Measurements from ENCODE around the gene KCNH5. TPM values are rescaled to one million over a fixed set of nuclear protein-coding genes. Genes with fewer than 3 reads are reported as not detected.
"Not testable (repeated sequence)": the region's sequence is repeated elsewhere in the genome, so short reads cannot be mapped to it uniquely, and the experiment has no call there.

The KCNH5 gene
- total RNA-seq, 1 donor from 2014 or later, result under 0.01 TPM

GRCh38 chr14:62897771-62898170 is 147.5 kb downstream of the KCNH5 start:
- no peak overlapping the region for H3K4me3 ChIP-seq (ENCODE audit: low read length in 3 of 3)
- no peaks in the 10 kb centered on the region for H3K36me3 ChIP-seq (ENCODE audit: control insufficient read depth in 3 of 3, insufficient read depth in 3 of 3, low read length in 3 of 3)
- no peak overlapping the region for H3K9ac ChIP-seq (ENCODE audit: low read depth in 1 of 3, low read length in 3 of 3)
- no peaks in the 10 kb centered on the region for H3K27me3 ChIP-seq (ENCODE audit: control insufficient read depth in 3 of 3, insufficient read depth in 3 of 3, low read length in 3 of 3)
- no peak overlapping the region for H3K27ac ChIP-seq (ENCODE audit: low read depth, low read length)
- no peaks in the 10 kb centered on the region for H3K9me3 ChIP-seq (ENCODE audit: control insufficient read depth in 3 of 3, low read length in 3 of 3)
- H3K4me1 ChIP-seq (ENCODE audit: control insufficient read depth in 3 of 3, insufficient read depth in 3 of 3, low read length in 3 of 3), result no peaks in the 10 kb centered on the region

GRCh38 chr14:62896932-62897456 is 148.3 kb downstream of the KCNH5 start:
- no peaks in the 10 kb centered on the region for H3K36me3 ChIP-seq (ENCODE audit: control insufficient read depth in 3 of 3, insufficient read depth in 3 of 3, low read length in 3 of 3)
- H3K4me1 ChIP-seq (ENCODE audit: control insufficient read depth in 3 of 3, insufficient read depth in 3 of 3, low read length in 3 of 3), result no peaks in the 10 kb centered on the region
- no peak overlapping the region for H3K9ac ChIP-seq (ENCODE audit: low read depth in 1 of 3, low read length in 3 of 3)
- H3K27ac ChIP-seq (ENCODE audit: low read depth, low read length), result no peak overlapping the region
- H3K27me3 ChIP-seq (ENCODE audit: control insufficient read depth in 3 of 3, insufficient read depth in 3 of 3, low read length in 3 of 3), result no peaks in the 10 kb centered on the region
- H3K4me3 ChIP-seq (ENCODE audit: low read length in 3 of 3), result no peak overlapping the region
- no peaks in the 10 kb centered on the region for H3K9me3 ChIP-seq (ENCODE audit: control insufficient read depth in 3 of 3, low read length in 3 of 3)

- Histone ChIP-seq H3K27me3 (ENCODE audit: control insufficient read depth in 3 of 3, insufficient read depth in 3 of 3, low read length in 3 of 3) (no peaks in the 10 kb centered on the region), H3K36me3 (ENCODE audit: control insufficient read depth in 3 of 3, insufficient read depth in 3 of 3, low read length in 3 of 3) (no peaks in the 10 kb centered on the region), H3K9me3 (ENCODE audit: control insufficient read depth in 3 of 3, low read length in 3 of 3) (no peaks in the 10 kb centered on the region), H3K4me1 (ENCODE audit: control insufficient read depth in 3 of 3, insufficient read depth in 3 of 3, low read length in 3 of 3) (no peaks in the 10 kb centered on the region), H3K9ac (ENCODE audit: low read depth in 1 of 3, low read length in 3 of 3) (no peak overlapping the region), H3K27ac (ENCODE audit: low read depth, low read length) (no peak overlapping the region), H3K4me3 (ENCODE audit: low read length in 3 of 3) (no peak overlapping the region)
Observed at GRCh38 chr14:62894736-62895135, 150.5 kb downstream of the KCNH5 start.

- Histone ChIP-seq H3K27ac (ENCODE audit: low read depth, low read length) (no peak overlapping the region), H3K4me3 (ENCODE audit: low read length in 3 of 3) (no peak overlapping the region), H3K36me3 (ENCODE audit: control insufficient read depth in 3 of 3, insufficient read depth in 3 of 3, low read length in 3 of 3) (no peaks in the 10 kb centered on the region), H3K9ac (ENCODE audit: low read depth in 1 of 3, low read length in 3 of 3) (no peak overlapping the region), H3K27me3 (ENCODE audit: control insufficient read depth in 3 of 3, insufficient read depth in 3 of 3, low read length in 3 of 3) (no peaks in the 10 kb centered on the region), H3K4me1 (ENCODE audit: control insufficient read depth in 3 of 3, insufficient read depth in 3 of 3, low read length in 3 of 3) (no peaks in the 10 kb centered on the region), H3K9me3 (ENCODE audit: control insufficient read depth in 3 of 3, low read length in 3 of 3) (no peaks in the 10 kb centered on the region)
Observed at GRCh38 chr14:62889364-62889763, 155.9 kb downstream of the KCNH5 start.

GRCh38 chr14:62886461-62886860 is 158.8 kb downstream of the KCNH5 start:
- Histone ChIP-seq H3K9me3 (ENCODE audit: control insufficient read depth in 3 of 3, low read length in 3 of 3) (no peaks in the 10 kb centered on the region), H3K4me3 (ENCODE audit: low read length in 3 of 3) (no peak overlapping the region), H3K27me3 (ENCODE audit: control insufficient read depth in 3 of 3, insufficient read depth in 3 of 3, low read length in 3 of 3) (no peaks in the 10 kb centered on the region), H3K36me3 (ENCODE audit: control insufficient read depth in 3 of 3, insufficient read depth in 3 of 3, low read length in 3 of 3) (no peaks in the 10 kb centered on the region), H3K9ac (ENCODE audit: low read depth in 1 of 3, low read length in 3 of 3) (no peak overlapping the region), H3K4me1 (ENCODE audit: control insufficient read depth in 3 of 3, insufficient read depth in 3 of 3, low read length in 3 of 3) (no peaks in the 10 kb centered on the region), H3K27ac (ENCODE audit: low read depth, low read length) (no peak overlapping the region)

- Histone ChIP-seq H3K36me3 (ENCODE audit: control insufficient read depth in 3 of 3, insufficient read depth in 3 of 3, low read length in 3 of 3) (no peaks in the 10 kb centered on the region), H3K9ac (ENCODE audit: low read depth in 1 of 3, low read length in 3 of 3) (no peak overlapping the region), H3K27me3 (ENCODE audit: control insufficient read depth in 3 of 3, insufficient read depth in 3 of 3, low read length in 3 of 3) (no peaks in the 10 kb centered on the region), H3K27ac (ENCODE audit: low read depth, low read length) (no peak overlapping the region), H3K4me1 (ENCODE audit: control insufficient read depth in 3 of 3, insufficient read depth in 3 of 3, low read length in 3 of 3) (no peaks in the 10 kb centered on the region), H3K9me3 (ENCODE audit: control insufficient read depth in 3 of 3, low read length in 3 of 3) (no peaks in the 10 kb centered on the region), H3K4me3 (ENCODE audit: low read length in 3 of 3) (no peak overlapping the region)
Observed at GRCh38 chr14:62885451-62885850, 159.8 kb downstream of the KCNH5 start.

- Histone ChIP-seq H3K27me3 (ENCODE audit: control insufficient read depth in 3 of 3, insufficient read depth in 3 of 3, low read length in 3 of 3) (no peaks in the 10 kb centered on the region), H3K4me3 (ENCODE audit: low read length in 3 of 3) (no peak overlapping the region), H3K27ac (ENCODE audit: low read depth, low read length) (no peak overlapping the region), H3K9me3 (ENCODE audit: control insufficient read depth in 3 of 3, low read length in 3 of 3) (no peaks in the 10 kb centered on the region), H3K36me3 (ENCODE audit: control insufficient read depth in 3 of 3, insufficient read depth in 3 of 3, low read length in 3 of 3) (no peaks in the 10 kb centered on the region), H3K4me1 (ENCODE audit: control insufficient read depth in 3 of 3, insufficient read depth in 3 of 3, low read length in 3 of 3) (no peaks in the 10 kb centered on the region), H3K9ac (ENCODE audit: low read depth in 1 of 3, low read length in 3 of 3) (no peak overlapping the region)
Observed at GRCh38 chr14:62882967-62883366, 162.3 kb downstream of the KCNH5 start.

- Histone ChIP-seq H3K9me3 (ENCODE audit: control insufficient read depth in 3 of 3, low read length in 3 of 3) (no peaks in the 10 kb centered on the region), H3K27me3 (ENCODE audit: control insufficient read depth in 3 of 3, insufficient read depth in 3 of 3, low read length in 3 of 3) (no peaks in the 10 kb centered on the region), H3K4me1 (ENCODE audit: control insufficient read depth in 3 of 3, insufficient read depth in 3 of 3, low read length in 3 of 3) (no peaks in the 10 kb centered on the region), H3K27ac (ENCODE audit: low read depth, low read length) (no peak overlapping the region), H3K9ac (ENCODE audit: low read depth in 1 of 3, low read length in 3 of 3) (no peak overlapping the region), H3K36me3 (ENCODE audit: control insufficient read depth in 3 of 3, insufficient read depth in 3 of 3, low read length in 3 of 3) (no peaks in the 10 kb centered on the region), H3K4me3 (ENCODE audit: low read length in 3 of 3) (no peak overlapping the region)
Observed at GRCh38 chr14:62866376-62866775, 178.9 kb downstream of the KCNH5 start.

- Histone ChIP-seq H3K4me1 (ENCODE audit: control insufficient read depth in 3 of 3, insufficient read depth in 3 of 3, low read length in 3 of 3) (no peaks in the 10 kb centered on the region), H3K9me3 (ENCODE audit: control insufficient read depth in 3 of 3, low read length in 3 of 3) (no peaks in the 10 kb centered on the region), H3K27ac (ENCODE audit: low read depth, low read length) (no peak overlapping the region), H3K9ac (ENCODE audit: low read depth in 1 of 3, low read length in 3 of 3) (no peak overlapping the region), H3K27me3 (ENCODE audit: control insufficient read depth in 3 of 3, insufficient read depth in 3 of 3, low read length in 3 of 3) (no peaks in the 10 kb centered on the region), H3K4me3 (ENCODE audit: low read length in 3 of 3) (no peak overlapping the region), H3K36me3 (ENCODE audit: control insufficient read depth in 3 of 3, insufficient read depth in 3 of 3, low read length in 3 of 3) (no peaks in the 10 kb centered on the region)
Observed at GRCh38 chr14:62864588-62864987, 180.7 kb downstream of the KCNH5 start.

- not testable (repeated sequence) for H3K4me3 ChIP-seq (ENCODE audit: low read length in 3 of 3); H3K9me3 ChIP-seq (ENCODE audit: control insufficient read depth in 3 of 3, low read length in 3 of 3); H3K27me3 ChIP-seq (ENCODE audit: control insufficient read depth in 3 of 3, insufficient read depth in 3 of 3, low read length in 3 of 3); H3K27ac ChIP-seq (ENCODE audit: low read depth, low read length); H3K9ac ChIP-seq (ENCODE audit: low read depth in 1 of 3, low read length in 3 of 3); H3K36me3 ChIP-seq (ENCODE audit: control insufficient read depth in 3 of 3, insufficient read depth in 3 of 3, low read length in 3 of 3); H3K4me1 ChIP-seq (ENCODE audit: control insufficient read depth in 3 of 3, insufficient read depth in 3 of 3, low read length in 3 of 3)
Observed at GRCh38 chr14:62858011-62858410, 187.2 kb downstream of the KCNH5 start.

- H3K4me3 ChIP-seq (ENCODE audit: low read length in 3 of 3), result no peak overlapping the region
- no peaks in the 10 kb centered on the region for H3K9me3 ChIP-seq (ENCODE audit: control insufficient read depth in 3 of 3, low read length in 3 of 3)
- H3K27ac ChIP-seq (ENCODE audit: low read depth, low read length), result no peak overlapping the region
- no peak overlapping the region for H3K9ac ChIP-seq (ENCODE audit: low read depth in 1 of 3, low read length in 3 of 3)
- no peaks in the 10 kb centered on the region for H3K4me1 ChIP-seq (ENCODE audit: control insufficient read depth in 3 of 3, insufficient read depth in 3 of 3, low read length in 3 of 3)
- no peaks in the 10 kb centered on the region for H3K36me3 ChIP-seq (ENCODE audit: control insufficient read depth in 3 of 3, insufficient read depth in 3 of 3, low read length in 3 of 3)
- no peaks in the 10 kb centered on the region for H3K27me3 ChIP-seq (ENCODE audit: control insufficient read depth in 3 of 3, insufficient read depth in 3 of 3, low read length in 3 of 3)
Observed at GRCh38 chr14:62854951-62855350, 190.3 kb downstream of the KCNH5 start.
